Ectodermal cell (in vitro differentiated cells): ENCODE data around the gene FGF9.

Experiments
- H3K27ac ChIP-seq: 2 replicates; pipeline ENCODE4 v1.7.0; 2013; ENCODE audit warnings: mild to moderate bottlenecking, low read depth, low read length; ENCODE audit not compliant: insufficient read depth, poor library complexity, severe bottlenecking
- H3K27me3 ChIP-seq: 2 replicates; pipeline ENCODE4 v1.7.0; 2013; ENCODE audit warnings: mild to moderate bottlenecking, low read length; ENCODE audit not compliant: insufficient read depth, control insufficient read depth, poor library complexity, severe bottlenecking
- H3K36me3 ChIP-seq: one replicate; pipeline ENCODE4 v1.7.0; 2013; ENCODE audit warnings: low read length; ENCODE audit not compliant: control insufficient read depth, insufficient read depth
- H3K4me1 ChIP-seq: one replicate; pipeline ENCODE4 v1.7.0; 2013; ENCODE audit warnings: low read length; ENCODE audit not compliant: control insufficient read depth, insufficient read depth
- H3K4me3 ChIP-seq: 2 replicates; pipeline ENCODE4 v1.7.0; 2013; ENCODE audit warnings: low read depth, low read length, control low read depth; ENCODE audit not compliant: insufficient read depth
- H3K9me3 ChIP-seq: 2 replicates; pipeline ENCODE4 v1.7.0; 2013; ENCODE audit warnings: mild to moderate bottlenecking, low read length, moderate library complexity; ENCODE audit not compliant: control insufficient read depth
- WGBS, 2 experiments: methylation state at CpG; one replicate each; pipeline ENCODE4 v1.1.7; 2013; ENCODE audit warnings: missing lambda C conversion rate in 2 of 2; 5-methylcytosine and 5-hydroxymethylcytosine counted together

The FGF9 gene

GRCh38 chr13:21674490-21675009 lies 3.7 kb downstream of the FGF9 start:
- H3K4me1 ChIP-seq: peaks cover 14% of the 10 kb centered on the region
- H3K27ac ChIP-seq: peak overlapping the region; percentile 21
- no peaks in the 10 kb centered on the region for H3K9me3 ChIP-seq
- H3K4me3 ChIP-seq: peak overlapping the region; percentile 67
- peaks cover 61% of the 10 kb centered on the region for H3K27me3 ChIP-seq
- no peaks in the 10 kb centered on the region for H3K36me3 ChIP-seq
- WGBS, 2 experiments: 0 to 1% methylated on average over 33 of the region's 36 CpGs

DNA sequence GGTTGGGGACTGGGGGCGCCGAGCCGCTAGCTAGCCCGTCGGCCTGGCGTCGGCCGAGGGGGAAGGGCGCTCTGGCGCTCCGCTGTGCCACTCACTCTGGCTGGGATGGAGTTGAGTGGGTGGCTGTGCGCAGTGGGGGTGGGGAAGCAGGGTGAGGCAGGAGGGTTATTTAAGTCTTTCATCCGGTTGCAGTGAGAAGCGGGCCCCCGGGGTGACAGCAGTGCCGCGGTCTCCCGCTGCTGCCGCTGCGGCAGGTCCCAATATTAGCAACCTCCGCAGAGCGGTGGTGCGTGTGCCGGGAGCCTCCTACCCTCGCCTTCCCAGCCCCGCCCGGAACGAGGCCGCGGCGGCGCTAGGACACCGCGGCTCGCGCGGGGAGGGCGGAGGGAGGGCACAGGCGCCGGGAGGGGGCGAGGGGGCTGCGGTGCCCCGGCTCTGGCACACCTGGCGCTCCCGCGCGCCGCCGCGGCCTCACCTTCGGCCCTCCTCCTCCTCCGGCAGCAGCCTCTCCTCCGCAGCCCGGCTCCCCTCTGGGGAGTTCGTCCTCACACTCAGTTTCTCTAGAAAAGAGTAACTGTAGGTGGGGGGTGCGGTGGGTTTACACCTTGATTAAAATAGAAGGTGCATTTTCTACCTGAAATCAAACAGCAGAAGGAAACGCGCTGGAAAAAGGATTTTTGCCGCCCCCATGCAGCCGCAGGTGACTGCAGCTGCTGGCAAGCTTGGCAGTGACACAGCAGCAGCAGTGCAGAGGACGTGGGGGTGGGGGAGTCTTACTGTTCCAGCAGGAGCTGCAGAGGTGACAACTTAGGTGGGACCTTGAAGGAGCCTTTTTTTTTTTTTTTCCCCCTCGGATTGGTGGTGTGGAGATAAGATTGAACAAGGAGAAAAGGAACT lies 4.5 kb downstream of the FGF9 start:
- 1% methylated on average over 61 to 62 of the region's 62 CpGs for WGBS, 2 experiments
- peak overlapping the region; percentile 67 for H3K4me3 ChIP-seq
- H3K36me3 ChIP-seq: no peaks in the 10 kb centered on the region
- no peak overlapping the region for H3K27ac ChIP-seq
- no peaks in the 10 kb centered on the region for H3K9me3 ChIP-seq
- peaks cover 14% of the 10 kb centered on the region for H3K4me1 ChIP-seq
- H3K27me3 ChIP-seq: peaks cover 61% of the 10 kb centered on the region

- H3K9me3 ChIP-seq: no peaks in the 10 kb centered on the region
- no peak overlapping the region for H3K27ac ChIP-seq
- 43 to 50% methylated on average over 6 of the region's 6 CpGs for WGBS, 2 experiments
- H3K4me3 ChIP-seq: no peak overlapping the region
- peaks cover 52% of the 10 kb centered on the region for H3K27me3 ChIP-seq
- peaks cover 13% of the 10 kb centered on the region for H3K4me1 ChIP-seq
- no peaks in the 10 kb centered on the region for H3K36me3 ChIP-seq
Observed at GRCh38 chr13:21676611-21677021, 5.7 kb downstream of the FGF9 start.

GRCh38 chr13:21677075-21677623 lies 6.3 kb downstream of the FGF9 start:
- Histone ChIP-seq H3K36me3 (no peaks in the 10 kb centered on the region), H3K4me3 (no peak overlapping the region), H3K27me3 (peaks cover 46% of the 10 kb centered on the region), H3K4me1 (peaks cover 8% of the 10 kb centered on the region), H3K27ac (no peak overlapping the region), H3K9me3 (no peaks in the 10 kb centered on the region)
- 82 to 87% methylated on average over 3 of the region's 3 CpGs for WGBS, 2 experiments

GRCh38 chr13:21683034-21683733 lies 12.3 kb downstream of the FGF9 start:
- no peaks in the 10 kb centered on the region for H3K4me1 ChIP-seq
- no peak overlapping the region for H3K27ac ChIP-seq
- no peaks in the 10 kb centered on the region for H3K27me3 ChIP-seq
- WGBS, 2 experiments: 93% methylated on average over 6 of the region's 6 CpGs
- no peaks in the 10 kb centered on the region for H3K9me3 ChIP-seq
- H3K36me3 ChIP-seq: no peaks in the 10 kb centered on the region
- H3K4me3 ChIP-seq: no peak overlapping the region

GRCh38 chr13:21684576-21684975 lies 13.7 kb downstream of the FGF9 start:
- Histone ChIP-seq H3K27me3 (no peaks in the 10 kb centered on the region), H3K4me3 (no peak overlapping the region), H3K4me1 (no peaks in the 10 kb centered on the region), H3K27ac (no peak overlapping the region), H3K9me3 (no peaks in the 10 kb centered on the region), H3K36me3 (no peaks in the 10 kb centered on the region)
- 89 to 98% methylated on average over 2 of the region's 2 CpGs for WGBS, 2 experiments

DNA sequence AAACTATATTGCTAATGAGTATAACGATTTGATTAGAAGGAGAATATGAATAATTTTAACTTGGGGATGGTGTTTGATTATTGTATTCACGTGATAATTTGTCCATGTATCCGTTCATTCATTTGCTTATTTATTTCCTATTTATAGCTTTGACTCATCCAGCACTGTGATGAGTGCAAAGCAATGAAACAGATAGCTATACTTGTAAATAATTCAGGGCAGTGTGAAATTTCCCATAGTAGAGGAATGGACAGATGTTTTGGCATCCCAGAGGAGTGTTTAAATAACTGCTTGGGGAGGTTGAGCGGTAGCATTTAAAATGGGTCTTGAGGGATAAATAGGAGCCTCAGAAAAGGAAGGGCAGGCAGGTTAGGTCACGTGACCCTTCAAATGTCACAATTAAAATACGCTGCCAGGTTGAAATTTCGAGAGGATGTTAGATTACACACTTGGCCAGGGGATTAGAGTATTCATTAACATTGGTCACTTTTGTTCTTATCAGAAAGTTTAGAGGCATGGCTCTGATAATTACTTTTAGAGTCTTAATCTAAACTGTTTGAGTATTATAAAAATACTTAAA lies 14.7 kb downstream of the FGF9 start:
- no peaks in the 10 kb centered on the region for H3K4me1 ChIP-seq
- no peak overlapping the region for H3K4me3 ChIP-seq
- no peak overlapping the region for H3K27ac ChIP-seq
- H3K36me3 ChIP-seq: no peaks in the 10 kb centered on the region
- no peaks in the 10 kb centered on the region for H3K9me3 ChIP-seq
- no peaks in the 10 kb centered on the region for H3K27me3 ChIP-seq
- WGBS, 2 experiments: 91 to 93% methylated on average over 6 to 7 of the region's 7 CpGs

DNA sequence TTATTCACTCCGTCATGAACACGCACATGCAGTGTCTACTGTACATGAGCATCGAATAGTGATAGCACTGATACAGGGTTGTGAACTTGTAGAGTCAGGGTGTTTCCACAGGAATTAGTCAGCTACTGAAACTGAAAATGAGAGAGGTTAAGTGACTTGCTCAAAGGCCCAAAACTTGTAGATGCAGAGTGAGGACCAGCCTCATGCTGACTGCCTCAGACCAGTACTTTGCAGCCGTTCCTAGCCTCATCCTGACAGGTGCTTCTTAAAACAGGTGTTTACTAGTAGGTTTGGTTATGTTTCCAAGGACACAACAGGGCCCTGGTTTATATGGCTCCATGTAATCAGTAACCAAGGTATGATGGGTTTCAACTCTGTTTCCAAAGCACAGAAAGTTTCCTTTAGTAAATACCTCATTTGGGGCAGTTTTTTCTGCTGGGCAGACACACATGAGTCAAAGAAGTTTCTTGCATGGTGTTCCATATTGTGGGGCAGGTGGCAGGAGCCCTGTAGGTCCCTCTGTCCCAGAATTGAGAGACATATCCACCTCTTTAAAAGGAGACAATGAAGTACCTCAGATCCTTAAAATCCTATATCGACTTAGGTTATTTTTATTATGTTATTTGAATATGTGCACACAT lies 16.0 kb downstream of the FGF9 start:
- Histone ChIP-seq H3K4me3 (no peak overlapping the region), H3K4me1 (no peaks in the 10 kb centered on the region), H3K27me3 (no peaks in the 10 kb centered on the region), H3K27ac (no peak overlapping the region), H3K9me3 (no peaks in the 10 kb centered on the region), H3K36me3 (no peaks in the 10 kb centered on the region)
- 98% methylated on average over 4 of the region's 5 CpGs for WGBS, 2 experiments

GRCh38 chr13:21688056-21688455 lies 17.2 kb downstream of the FGF9 start:
- 94 to 95% methylated on average over 8 of the region's 8 CpGs for WGBS, 2 experiments
- Histone ChIP-seq H3K9me3 (no peaks in the 10 kb centered on the region), H3K4me1 (no peaks in the 10 kb centered on the region), H3K4me3 (no peak overlapping the region), H3K36me3 (no peaks in the 10 kb centered on the region), H3K27me3 (no peaks in the 10 kb centered on the region), H3K27ac (no peak overlapping the region)
